Raji (cell line): ENCODE results near the gene GGA3.

ENCODE experiments used
- POLR2A ChIP-seq: IDR thresholded peaks from 2 replicates; pipeline ENCODE4 v1.6.1; 2011; ENCODE audit warnings: low read depth, low read length, control low read depth; ENCODE audit not compliant: insufficient read depth

The GGA3 gene

DNA sequence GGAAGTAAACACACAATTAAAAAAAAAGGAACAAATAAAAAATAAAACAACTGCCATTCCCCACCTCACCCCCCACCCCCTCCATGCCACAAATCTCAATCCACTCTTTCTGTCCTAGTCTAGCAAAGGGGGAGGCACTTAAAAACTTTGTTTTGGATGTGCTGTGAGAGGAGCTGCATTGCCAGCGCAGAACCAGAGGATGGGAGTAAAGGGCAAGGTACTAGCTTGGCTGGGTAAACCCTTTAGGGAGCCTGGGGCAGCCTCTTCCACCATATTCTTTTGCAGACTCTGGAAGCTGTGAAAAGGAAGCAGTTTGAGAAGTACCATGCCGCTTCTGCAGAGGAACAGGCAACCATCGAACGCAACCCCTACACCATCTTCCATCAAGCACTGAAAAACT is 1.6 kb upstream of the GGA3 start:
- TF ChIP-seq POLR2A: no peak

- TF ChIP-seq POLR2A: no peak
Measured at GRCh38 chr17:75262112-75262606, 753 bp upstream of the GGA3 start.

GRCh38 chr17:75260641-75261335 is 618 bp downstream of the GGA3 start:
- TF ChIP-seq POLR2A: no peak

GRCh38 chr17:75252039-75252816 is 9.2 kb downstream of the GGA3 start:
- TF ChIP-seq POLR2A: no peak

- TF ChIP-seq POLR2A: no peak
Measured at GRCh38 chr17:75250009-75250471, 11.4 kb downstream of the GGA3 start.

DNA sequence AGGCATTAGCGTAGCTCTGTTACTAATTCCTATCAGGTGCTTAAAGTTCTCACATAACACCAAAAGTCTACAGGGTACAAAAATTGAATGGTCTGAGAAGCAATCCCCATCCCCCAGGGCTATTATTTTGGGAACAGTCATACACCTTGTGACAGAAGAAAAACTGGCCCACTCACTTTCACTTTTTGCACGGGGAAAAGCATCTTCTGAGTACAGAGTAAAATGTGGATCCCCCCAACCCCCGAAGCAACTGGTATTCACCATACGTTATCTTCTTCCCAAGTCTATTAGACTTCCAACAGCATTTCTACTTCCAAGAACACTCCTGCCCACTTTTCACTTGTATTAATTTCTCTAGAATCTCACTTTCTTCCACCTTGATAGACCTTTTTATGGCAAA is 11.8 kb downstream of the GGA3 start:
- TF ChIP-seq POLR2A: no peak

- TF ChIP-seq POLR2A: no peak
Measured at GRCh38 chr17:75246404-75246803, 15.0 kb downstream of the GGA3 start.

DNA sequence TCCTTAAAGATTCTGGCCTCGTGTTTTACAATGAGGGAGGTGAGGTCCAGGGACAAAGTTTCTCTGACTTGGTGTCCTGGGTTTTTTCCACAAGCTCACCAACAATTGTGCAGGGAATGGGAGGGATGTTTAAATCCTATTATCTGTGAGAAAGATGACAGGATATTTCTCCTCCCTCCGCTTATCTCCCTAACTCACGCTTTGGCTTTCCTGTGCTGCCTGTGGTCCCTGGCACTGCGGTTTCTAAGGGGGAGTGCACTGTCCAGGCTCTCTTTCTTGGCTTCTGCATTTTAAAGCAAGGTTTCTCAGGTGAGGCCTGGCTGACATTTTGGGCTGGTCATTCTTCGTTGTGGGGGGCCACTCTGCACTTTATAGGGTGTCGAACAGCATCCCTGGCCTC is 16.4 kb downstream of the GGA3 start:
- TF ChIP-seq POLR2A: no peak

- TF ChIP-seq POLR2A: no peak
Measured at GRCh38 chr17:75244133-75244866, 17.1 kb downstream of the GGA3 start.

- TF ChIP-seq POLR2A: no peak
Measured at GRCh38 chr17:75242461-75243042, 18.9 kb downstream of the GGA3 start.

GRCh38 chr17:75241996-75242460 is 19.4 kb downstream of the GGA3 start:
- no peak for TF ChIP-seq POLR2A

GRCh38 chr17:75241502-75241901 is 19.9 kb downstream of the GGA3 start:
- no peak for TF ChIP-seq POLR2A

DNA sequence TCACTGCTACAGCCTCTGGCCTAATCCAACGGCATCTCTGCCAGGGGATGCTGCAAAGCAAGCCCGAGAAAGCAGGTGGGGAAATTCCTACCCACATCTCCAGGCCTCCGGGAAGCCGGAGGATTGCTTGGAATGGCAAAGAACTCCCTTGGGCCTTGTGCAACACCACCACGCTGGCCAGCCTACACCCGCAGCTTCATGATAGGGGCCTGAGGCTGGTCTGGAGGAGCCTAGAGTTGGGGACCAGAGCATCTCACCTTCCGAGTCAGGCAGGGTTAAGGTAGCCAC is 20.3 kb downstream of the GGA3 start:
- TF ChIP-seq POLR2A: no peak

GRCh38 chr17:75240394-75241142 is 20.8 kb downstream of the GGA3 start:
- TF ChIP-seq POLR2A: no peak

GRCh38 chr17:75239778-75240393 is 21.5 kb downstream of the GGA3 start:
- no peak for TF ChIP-seq POLR2A

DNA sequence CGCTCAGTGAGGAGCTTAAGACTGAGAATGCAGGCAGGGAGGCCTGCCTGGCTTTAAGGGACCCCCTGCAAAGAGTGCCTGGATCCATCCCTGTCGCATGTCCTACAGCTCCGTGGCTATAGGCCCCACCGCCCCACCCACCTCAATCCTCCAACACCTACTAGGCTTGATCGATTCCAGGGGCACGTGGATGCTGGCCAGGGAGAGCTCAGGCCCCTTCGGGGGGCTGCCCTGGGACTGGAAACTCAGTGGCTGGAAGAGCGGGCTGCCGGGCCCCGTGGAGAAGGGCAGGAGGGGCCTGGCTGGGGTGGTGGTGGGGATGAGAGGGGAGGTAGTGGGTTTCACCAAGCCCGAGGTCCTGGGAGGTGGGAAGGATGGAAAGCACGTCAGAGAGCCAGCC is 22.2 kb downstream of the GGA3 start:
- TF ChIP-seq POLR2A: no peak
